NCI-H2081 treated with DMSO at 0.1 percent for 48 hours (cell line): Measurements from ENCODE around the gene ACKR2.
"Not testable (repeated sequence)": the region's sequence is repeated elsewhere in the genome, so short reads cannot be mapped to it uniquely, and the experiment has no call there.

Source experiments
- DNase-seq: peaks from one replicate; lab custom pipeline; 2025; lab: John Stamatoyannopoulos, UW

Gene ACKR2

DNA sequence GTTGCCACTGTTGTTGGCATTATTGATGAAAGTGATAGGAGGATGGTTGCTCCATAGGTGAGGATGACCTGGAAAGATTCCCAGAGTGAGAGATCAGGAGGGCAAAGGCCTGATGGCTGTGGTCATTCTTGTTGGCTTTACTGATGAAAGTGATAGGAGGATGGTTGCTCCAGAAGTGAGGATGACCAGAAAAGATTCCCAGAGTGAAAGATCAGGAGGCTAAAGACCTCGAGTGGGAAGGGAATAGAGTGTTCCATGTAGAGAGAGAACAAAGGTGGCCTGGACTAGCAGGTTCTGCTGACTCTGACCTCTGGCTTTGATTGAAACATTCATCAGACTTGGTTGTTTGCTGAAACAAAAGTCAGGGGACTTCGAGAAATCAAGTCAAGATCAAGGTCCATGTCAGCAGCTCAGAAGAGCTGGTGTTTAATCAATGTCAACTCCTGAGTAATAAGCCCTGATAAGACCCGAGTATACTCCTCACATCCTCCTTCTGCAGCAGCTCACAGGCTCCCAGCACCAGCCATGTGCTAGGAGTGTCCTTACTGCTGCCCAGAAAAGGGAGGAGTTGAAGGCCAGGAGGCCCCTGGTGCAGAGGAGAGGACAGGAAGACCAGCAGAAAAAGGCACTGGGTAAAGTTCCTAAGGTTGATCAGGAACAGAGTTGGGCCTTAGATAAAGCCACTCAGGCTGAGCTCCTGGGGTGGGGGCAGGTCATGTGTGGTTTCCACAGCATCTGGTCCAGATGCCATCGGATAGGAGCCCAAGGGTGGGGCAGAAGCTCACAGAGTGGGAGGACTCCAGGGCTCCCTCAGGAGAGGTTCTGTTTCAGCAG is 46.5 kb downstream of the ACKR2 start:
- DNase-seq = no peak

DNA sequence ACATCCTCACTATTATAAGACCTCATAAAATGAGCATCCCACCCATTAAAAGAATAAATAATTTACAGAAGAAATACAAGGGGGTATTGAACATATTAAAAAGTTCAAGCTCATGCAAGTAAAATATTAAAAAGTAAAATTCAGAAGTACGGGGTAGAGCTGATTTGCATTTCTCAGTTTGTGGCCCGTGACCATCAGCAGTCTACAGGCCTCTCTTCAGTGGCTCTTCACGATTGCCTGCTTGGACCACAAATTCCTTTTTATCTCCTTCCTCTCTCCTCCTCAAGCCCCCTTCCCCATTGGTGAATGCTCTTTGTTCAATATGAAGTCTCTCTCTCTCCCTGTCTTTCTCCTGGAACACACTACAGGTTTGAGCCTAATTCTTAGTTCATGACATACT is 47.3 kb downstream of the ACKR2 start:
- DNase-seq = no peak

DNA sequence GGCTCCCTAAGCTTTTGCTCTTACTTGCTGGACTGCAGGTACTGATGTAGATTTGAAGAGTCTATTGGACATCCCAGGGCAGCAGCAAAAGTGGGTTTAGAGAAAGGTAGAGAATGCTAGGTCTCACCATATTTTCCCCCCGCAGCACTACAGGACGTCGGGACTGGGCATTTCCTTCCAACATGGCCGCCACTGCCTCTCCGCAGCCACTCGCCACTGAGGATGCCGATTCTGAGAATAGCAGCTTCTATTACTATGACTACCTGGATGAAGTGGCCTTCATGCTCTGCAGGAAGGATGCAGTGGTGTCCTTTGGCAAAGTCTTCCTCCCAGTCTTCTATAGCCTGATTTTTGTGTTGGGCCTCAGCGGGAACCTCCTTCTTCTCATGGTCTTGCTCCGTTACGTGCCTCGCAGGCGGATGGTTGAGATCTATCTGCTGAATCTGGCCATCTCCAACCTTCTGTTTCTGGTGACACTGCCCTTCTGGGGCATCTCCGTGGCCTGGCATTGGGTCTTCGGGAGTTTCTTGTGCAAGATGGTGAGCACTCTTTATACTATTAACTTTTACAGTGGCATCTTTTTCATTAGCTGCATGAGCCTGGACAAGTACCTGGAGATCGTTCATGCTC is 55.2 kb downstream of the ACKR2 start:
- no peak for DNase-seq

DNA sequence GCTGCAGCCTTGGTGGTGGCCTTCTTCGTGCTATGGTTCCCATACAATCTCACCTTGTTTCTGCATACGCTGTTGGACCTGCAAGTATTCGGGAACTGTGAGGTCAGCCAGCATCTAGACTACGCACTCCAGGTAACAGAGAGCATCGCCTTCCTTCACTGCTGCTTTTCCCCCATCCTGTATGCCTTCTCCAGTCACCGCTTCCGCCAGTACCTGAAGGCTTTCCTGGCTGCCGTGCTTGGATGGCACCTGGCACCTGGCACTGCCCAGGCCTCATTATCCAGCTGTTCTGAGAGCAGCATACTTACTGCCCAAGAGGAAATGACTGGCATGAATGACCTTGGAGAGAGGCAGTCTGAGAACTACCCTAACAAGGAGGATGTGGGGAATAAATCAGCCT is 56.0 kb downstream of the ACKR2 start:
- no peak for DNase-seq

DNA sequence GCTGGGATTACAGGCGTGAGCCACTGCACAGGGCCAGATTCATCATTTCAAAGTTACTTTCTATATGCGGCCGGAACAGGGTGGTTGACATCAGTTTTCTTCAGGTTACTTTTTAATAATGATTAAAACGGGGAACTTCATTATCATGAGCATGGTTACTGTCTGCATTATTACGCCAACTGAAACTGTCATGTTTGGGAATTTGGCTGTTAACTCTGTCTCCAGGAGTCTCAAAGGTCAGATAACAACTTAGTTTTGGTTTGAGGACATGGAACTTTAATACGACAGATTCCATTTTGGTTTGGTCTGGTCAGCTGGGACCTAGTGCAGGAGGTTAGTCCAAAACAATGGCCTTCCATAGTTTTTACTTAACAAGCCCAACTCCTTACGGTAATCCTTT is 57.9 kb downstream of the ACKR2 start:
- DNase-seq = no peak

DNA sequence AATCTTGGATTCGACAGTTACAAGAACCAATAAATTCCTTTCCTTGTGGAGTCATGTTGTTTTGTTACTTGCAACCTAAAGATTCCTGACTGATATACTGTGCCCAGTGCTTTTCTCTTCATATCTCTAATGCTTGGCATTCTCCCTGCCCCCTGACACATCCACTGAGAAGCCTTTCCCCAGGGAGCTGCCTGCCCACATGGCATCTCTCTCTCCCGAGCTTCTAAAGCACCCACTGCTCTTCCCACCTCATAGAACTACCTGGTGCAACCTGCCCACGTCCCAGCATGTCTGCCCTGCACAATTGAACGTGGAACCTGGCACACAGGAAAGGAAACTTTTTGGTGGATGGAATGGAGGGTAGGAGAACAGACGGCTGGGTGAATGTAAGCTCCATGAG is 59.6 kb downstream of the ACKR2 start:
- no peak for DNase-seq

DNA sequence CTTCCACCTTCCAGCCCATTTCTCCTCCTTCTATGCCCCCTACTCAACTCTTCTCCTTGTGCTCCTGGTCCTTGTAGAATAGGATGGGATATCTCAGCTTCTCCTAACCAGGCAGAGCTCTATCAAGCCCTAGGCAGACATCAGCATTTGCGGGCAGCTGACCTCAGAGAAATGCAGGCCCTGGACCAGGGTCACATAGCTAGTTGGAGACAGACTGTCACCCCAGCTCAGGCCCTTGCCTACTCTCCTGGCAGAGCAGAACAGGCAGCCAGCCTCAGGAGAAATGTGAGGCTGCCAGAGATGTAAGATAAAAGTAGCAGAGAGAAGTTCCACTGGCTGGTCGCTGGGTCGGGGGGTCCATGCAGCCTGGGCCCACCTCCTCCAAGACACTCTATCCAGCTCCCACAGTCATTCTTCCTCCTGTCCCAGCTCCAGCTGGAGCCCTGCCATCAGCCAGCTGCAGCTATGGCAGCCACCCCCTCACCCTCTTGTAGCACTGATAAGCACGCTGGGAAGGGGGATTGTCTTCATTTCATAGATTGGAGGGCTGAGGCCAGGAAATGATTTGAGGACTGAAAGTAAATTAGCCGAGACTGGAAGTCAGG is 62.4 kb downstream of the ACKR2 start:
- DNase-seq = no peak

DNA sequence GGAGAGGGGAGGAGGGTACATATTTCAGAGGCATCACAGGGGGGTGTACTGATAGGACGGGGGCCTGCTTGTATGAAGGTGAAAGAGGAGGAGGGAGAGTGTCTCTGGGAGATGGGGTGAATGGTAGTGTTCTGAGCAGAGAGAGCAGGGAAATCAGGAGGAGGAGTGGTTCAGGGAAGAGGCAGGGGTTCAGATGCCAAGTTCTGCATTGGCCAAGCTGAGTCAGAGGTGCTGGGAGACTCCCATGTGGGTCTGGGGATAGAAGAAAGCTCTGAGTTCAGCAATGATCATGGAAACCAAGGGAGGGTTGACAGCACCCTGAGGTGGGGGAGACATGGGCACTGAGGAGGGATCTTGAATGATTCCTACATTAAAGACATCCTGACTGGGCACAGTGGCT is 63.5 kb downstream of the ACKR2 start:
- DNase-seq = no peak

DNA sequence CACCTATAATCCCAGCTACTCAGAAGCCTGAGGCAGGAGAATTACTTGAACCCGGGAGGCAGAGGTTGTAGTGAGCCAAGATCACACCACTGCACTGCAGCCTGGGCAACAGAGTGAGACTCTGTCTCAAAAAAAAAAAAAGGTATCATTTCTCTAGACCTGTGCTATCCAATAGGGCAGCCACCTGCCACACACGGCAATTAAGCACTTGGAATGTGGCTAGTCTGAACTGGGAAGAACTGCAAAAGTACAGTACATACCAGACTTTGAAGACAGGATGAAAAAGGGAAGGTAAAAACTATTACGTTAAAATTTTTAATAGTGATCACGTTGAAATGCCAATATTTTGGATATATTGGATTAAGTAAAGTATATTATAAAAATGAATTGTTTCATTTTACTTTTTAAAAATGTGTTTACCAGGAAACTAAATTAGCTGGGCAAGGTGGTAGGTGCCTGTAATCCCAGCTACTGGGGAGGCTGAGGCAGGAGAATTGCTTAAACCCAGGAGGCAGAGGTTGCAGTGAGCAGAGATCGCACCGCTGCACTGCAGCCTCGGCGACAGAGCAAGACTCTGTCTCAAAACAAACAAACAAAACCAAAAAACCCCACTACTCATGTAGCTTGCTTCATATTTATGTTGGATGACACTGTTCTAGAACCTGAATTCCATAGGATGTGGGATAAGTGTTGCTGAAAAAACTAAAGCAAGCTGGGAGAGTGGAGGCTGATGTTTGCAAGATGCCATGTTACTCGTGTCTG is 64.2 kb downstream of the ACKR2 start:
- no peak for DNase-seq

DNA sequence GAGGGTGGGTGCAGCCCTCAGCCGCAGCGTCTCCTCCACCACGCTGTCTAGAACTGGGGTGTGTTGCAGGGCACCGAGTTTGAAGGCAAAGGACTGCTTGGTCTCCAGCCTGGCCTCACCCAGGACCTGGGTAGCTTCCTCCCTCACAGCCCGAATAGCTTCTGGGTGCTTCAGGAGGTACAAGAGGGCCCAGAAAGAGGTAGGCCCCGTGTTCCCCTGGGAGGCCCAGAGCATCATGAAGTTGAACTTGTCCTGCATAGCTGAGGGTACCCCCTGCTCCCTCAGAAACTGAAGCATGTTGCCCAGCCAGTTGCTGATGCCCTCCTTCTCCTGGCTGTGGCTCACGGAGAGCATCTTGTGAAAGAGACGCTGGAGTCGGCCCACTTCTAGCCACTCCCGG is 65.5 kb downstream of the ACKR2 start:
- DNase-seq = no peak

DNA sequence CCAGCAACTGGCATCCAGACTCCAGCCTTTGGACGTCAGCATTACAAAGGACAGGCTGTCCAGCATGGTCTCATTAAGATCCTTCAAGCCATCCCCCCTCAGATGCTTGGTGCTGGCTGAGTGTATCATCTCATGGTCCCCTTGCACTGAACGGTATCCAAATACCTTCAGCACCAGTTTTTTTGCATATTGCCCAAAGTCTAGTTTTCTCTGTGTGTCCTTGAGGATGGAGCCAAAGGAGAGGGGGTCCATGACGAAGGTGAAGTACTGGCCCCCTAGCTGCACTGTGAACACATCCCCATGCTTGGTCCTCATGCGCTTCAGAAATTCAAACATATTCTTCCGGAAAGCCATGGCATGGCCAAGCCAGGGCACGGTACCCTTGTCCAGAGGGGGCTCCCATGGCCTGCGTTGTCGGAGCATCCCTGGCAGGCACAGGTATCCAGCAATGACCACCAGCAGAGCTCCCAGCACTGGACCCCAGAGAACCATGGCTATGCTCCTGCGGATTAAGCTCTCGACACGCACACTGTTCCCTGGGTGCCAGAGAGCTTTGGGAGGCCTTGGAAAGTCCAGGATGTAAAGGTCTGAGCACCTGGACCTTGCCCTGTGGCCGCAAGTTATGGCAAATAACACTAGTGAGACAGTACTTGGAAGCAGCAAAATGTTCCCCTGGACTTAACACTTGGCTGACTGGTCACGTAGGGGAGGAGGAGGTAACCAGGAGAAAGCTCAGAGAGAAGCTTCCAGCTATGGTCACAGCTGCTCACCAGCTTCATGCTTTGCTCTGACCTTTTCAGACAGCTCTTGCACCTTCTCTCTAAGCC is 66.3 kb downstream of the ACKR2 start, which contains the start of gene CYP8B1:
TSS of gene CYP8B1 (minus strand) at position 555 of the 827 bp plus-strand sequence. CDS start at position 492, 63 bp downstream.
- DNase-seq = no peak

DNA sequence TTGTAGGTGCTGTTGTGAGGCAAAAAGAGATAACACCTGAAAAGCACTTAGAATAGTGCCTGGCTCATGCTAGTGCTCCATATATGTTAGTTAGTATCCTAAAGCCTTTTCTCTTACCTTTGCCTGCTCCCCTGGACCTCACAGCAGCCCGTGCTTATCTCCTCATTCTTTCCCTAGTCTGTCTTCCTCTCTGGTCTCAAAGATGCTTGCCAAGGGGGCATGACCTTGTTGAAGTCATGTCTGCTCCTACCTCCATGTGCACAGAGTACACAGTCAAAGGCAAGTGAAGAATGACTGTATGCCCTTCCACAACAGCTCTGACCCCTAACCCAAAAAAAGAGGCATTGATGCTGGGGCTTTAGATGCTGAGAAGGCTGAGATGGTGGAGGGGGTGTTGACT is 67.2 kb downstream of the ACKR2 start:
- no peak for DNase-seq

DNA sequence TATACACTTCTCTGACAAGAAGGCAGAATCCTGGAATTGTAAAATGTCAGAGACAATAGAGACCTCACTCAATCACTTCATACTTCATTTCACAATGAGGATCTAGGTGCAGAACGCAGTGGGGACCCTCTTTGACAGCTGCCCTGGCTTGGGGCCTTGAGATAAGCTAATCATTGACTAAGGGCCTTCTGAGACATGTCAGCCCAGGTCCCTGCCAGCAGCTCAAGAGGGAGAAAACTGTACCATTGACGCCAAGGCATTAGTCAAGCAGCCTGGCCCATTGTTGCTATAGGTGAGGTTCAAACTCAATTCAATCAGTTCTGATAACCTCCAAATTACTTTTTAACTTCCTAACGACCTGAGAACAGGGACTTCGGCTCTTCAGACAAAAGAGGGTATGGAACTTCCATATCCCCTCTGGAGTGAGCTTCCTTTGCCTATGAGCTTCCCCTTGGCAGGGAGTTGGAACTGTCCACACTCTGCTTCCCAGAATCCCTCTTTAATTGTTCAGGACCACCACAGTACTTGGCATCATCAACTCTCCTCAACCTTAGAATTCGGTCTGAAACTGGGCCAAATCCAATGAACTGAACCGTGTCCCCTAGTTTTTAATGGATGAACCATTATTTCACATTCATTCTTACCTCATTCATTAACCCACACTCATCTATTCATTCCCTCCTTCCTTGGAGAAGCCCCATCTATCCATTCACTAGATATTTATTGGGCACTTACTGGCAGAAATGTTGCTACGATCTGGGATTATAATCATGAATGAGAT is 67.9 kb downstream of the ACKR2 start:
- DNase-seq = no peak

DNA sequence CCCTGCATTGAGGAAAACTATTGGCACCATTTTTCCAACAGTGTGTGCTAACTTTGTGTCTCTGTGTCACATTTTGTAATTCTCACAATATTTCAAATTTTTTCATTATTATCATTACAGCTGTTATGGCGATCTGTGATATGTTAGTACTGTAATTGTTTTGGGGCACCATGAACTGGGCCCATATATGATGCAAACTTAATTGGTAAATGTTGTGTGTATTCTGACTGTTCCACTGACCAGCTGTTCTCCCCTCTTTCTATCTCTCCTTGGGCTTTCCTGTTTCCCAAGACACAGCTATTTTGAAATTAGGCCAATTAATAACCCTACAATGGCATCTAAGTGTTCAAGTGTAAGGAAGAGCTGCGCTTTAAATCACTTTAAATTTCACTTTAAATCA is 68.6 kb downstream of the ACKR2 start:
- DNase-seq = no peak

DNA sequence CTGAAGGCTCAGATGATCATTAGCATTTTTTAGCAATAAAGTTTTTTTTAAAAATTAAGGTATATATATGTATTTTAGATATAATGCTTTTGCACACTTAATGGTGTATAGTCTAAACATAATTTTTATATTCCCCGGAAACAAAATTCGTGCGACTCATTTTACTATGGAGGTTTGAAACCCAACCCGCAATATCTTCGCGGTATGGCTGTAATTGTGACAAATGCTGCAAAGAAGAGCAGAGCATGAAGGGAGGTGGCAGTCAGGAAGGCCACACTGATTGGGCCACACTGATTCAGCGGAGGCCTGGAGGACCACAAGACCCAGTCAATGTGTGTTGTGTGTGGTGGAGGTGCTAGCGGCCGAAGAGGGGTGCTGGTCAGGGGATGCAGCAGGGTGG is 70.9 kb downstream of the ACKR2 start:
- no peak for DNase-seq

DNA sequence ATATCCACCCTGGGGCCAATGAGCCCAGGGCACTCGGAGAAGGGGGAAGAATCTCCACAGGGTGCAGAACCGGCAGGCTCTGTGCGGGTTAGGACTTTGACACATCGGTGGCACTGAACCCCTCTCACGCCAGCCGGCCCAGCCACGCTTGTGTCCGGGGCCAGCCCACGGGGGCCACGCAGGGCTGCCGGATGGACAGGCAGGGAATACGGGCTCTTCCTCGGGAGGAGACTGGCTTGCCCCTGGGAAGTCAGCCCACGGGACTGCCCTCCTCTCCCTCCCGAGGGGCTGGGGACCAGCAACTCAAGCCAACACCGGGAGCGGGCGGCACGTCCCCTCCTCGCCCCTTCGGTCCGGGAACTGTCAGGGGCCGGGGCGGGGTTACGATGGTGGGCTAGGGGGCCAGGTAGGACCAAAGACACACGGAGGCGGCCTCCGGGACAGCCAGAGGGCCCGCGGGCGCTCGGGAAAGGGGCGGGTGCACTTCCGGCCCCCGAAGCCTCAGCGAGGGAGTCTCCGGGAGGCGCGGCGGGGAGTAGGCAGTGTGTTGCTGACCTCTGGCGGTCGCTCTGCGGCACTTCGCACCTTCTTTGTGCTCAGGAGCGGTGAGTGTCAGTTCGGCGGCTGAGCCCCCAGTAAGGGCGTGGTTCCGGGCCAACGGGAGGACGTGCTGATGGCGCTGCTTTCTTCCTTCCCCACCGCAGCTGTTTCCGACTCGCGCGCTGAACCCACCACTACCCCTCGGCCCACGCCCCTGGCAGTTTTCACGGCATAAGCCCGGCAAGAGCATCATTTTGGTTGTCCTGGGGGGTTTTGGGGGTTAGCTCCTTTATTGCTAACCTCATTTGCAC is 71.6 kb downstream of the ACKR2 start:
- no peak for DNase-seq

DNA sequence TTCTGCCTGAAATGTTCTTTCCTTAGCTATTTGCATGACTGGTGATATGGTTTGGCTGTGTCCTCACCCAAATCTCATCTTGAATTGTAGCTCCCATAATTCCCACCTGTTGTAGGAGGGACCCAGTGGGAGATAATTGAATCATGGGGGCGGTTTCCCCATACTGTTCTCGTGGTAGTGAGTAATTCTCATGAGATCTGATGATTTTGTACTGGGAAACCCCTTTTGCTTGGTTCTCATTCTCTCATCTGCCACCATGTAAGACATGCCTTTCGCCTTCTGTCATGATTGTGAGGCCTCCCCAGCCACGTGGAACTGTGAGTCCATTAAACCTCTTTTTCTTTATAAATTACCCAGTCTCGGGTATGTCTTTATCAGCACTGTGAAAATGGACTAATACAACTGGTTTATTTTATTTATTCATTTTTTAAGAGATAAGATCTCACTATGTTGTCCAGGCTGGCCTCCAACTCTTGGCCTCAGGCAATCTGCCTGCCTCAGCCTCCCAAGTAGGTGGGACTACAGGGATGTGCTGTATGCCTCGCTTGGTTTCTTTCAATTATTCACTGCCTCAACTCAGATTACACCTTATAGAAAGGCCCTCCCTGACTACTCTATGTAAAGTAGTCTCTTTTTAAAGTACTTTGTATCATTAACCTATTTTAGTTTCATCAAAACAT is 74.1 kb downstream of the ACKR2 start:
- DNase-seq = not testable (repeated sequence)

DNA sequence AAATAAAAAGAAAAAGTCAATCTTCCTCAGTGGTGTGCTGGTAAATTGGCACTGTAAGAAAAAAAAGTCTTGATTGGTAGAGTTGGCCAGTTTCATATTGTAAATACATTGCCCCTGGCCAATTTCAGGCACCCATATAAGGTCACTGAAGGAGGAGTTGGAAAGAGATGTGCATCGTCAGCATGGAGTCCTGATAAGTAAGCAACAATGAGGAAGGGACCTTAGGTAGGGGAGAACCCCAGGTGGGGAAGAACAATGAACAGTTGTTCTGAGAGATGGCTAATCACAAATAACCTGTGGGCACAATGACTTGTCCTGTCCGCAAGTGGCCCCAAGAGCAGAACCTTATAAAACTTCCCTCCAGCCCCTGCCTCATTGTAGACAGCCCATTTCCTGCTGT is 75.1 kb downstream of the ACKR2 start:
- DNase-seq = no peak

DNA sequence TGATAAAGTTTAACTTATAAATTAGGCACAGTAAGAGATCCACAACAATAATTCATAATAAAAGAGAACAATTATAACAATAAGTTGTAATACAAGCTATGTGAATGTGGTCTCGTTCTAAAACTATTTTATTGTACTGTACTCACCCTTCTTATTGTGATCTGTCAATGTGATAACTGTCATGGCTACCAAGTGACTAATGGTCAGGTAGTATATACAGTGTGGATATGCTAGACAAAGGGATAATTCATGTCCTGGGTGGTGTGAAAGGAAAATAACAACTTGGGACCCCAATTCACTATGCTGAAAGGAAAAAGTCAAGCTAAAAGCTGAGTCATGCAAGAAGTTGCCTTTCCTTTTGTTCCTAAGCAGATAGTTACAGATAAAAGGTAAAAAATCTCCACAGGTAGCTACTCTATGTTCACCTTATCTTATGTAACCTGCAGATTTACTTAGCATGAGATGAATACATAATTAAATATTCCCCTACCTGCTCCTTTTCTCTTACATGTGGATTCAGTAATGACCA is 77.1 kb downstream of the ACKR2 start:
- DNase-seq = no peak
